Neural cell (in vitro differentiated cells): ENCODE results near the gene RAB44. TPM values are rescaled to one million over a fixed set of nuclear protein-coding genes. Genes with fewer than 3 reads are reported as not detected.

Source experiments
- H2AFZ ChIP-seq: fragments of 200-600, 300-800 bp; sonication (generic), shearing (Covaris generic); 2 replicates; pipeline ENCODE4 v1.6.0; 2014; ENCODE audit warnings: low read depth, mild to moderate bottlenecking, antibody characterized with exemption, low read length, moderate library complexity
- H3F3A ChIP-seq: fragments of 200-600 bp; shearing (Covaris generic); 2 replicates; pipeline ENCODE4 v1.6.1; 2016; ENCODE audit warnings: mild to moderate bottlenecking, moderate library complexity, mixed read lengths, antibody characterized with exemption, low read length; ENCODE audit not compliant: insufficient read depth, poor library complexity, severe bottlenecking
- H3K27ac ChIP-seq: fragments of 200-600, 300-800 bp; sonication (generic), shearing (Covaris generic); 2 replicates; pipeline ENCODE4 v1.5.1; 2014; ENCODE audit warnings: mild to moderate bottlenecking, low read length, moderate library complexity
- H3K27me3 ChIP-seq: fragments of 300-800, 200-600 bp; sonication (generic), shearing (Covaris generic); 2 replicates; pipeline ENCODE4 v1.6.0; 2014; ENCODE audit warnings: mild to moderate bottlenecking, low read depth, low read length, moderate library complexity; ENCODE audit not compliant: insufficient read depth
- H3K36me3 ChIP-seq: fragments of 300-800, 200-600 bp; sonication (generic), shearing (Covaris generic); 2 replicates; pipeline ENCODE4 v1.5.1; 2014; ENCODE audit warnings: mild to moderate bottlenecking, antibody characterized with exemption, low read length, moderate library complexity; ENCODE audit not compliant: insufficient read depth
- H3K4me2 ChIP-seq: fragments of 300-800, 200-600 bp; sonication (generic), shearing (Covaris generic); 2 replicates; pipeline ENCODE4 v1.6.0; 2014; ENCODE audit warnings: mild to moderate bottlenecking, low read length
- H3K4me3 ChIP-seq: fragments of 300-800, 200-600 bp; sonication (generic), shearing (Covaris generic); 2 replicates; pipeline ENCODE4 v1.5.1; 2014; ENCODE audit warnings: mild to moderate bottlenecking, low read length, moderate library complexity
- H3K79me2 ChIP-seq: fragments of 200-600 bp; shearing (Covaris generic); replicated peaks from 2 replicates; pipeline ENCODE4 v1.6.0; 2014; ENCODE audit warnings: mild to moderate bottlenecking, low read length, moderate library complexity; ENCODE audit not compliant: insufficient read depth
- H3K9ac ChIP-seq: fragments of 300-800, 200-600 bp; sonication (generic), shearing (Covaris generic); 2 replicates; pipeline ENCODE4 v1.6.1; 2016; ENCODE audit warnings: mild to moderate bottlenecking, low read length, mixed read lengths
- H3K9me2 ChIP-seq: fragments of 200-600 bp; shearing (Covaris generic); 2 replicates; pipeline ENCODE4 v1.6.1; 2016; ENCODE audit warnings: mild to moderate bottlenecking, low read length, mixed read lengths; ENCODE audit not compliant: insufficient read depth
- H3K9me3 ChIP-seq: fragments of 200-600, 300-800 bp; sonication (generic), shearing (Covaris generic); 2 replicates; pipeline ENCODE4 v1.6.1; 2016; ENCODE audit warnings: mild to moderate bottlenecking, mixed run types, low read length, moderate library complexity, mixed read lengths
- H4K20me1 ChIP-seq: fragments of 200-600 bp; shearing (Covaris generic); 2 replicates; pipeline ENCODE4 v1.6.1; 2016; ENCODE audit warnings: mild to moderate bottlenecking, mixed run types; ENCODE audit not compliant: insufficient read depth
- EP300 ChIP-seq: fragments of 450-650 bp; conservative IDR thresholded peaks from 2 replicates; pipeline ENCODE4 v1.6.1; 2014; ENCODE audit warnings: antibody characterized with exemption, mild to moderate bottlenecking, moderate library complexity; ENCODE audit not compliant: poor library complexity, severe bottlenecking
- EZH2 ChIP-seq: fragments of 200-600, 300-800 bp; shearing (Covaris generic), sonication (generic); IDR thresholded peaks from 2 replicates; pipeline ENCODE4 v1.6.1; 2014; ENCODE audit warnings: antibody characterized with exemption, low read length, borderline replicate concordance, mild to moderate bottlenecking; ENCODE audit not compliant: insufficient read depth, poor library complexity, severe bottlenecking
- MXI1 ChIP-seq: fragments of 450-650 bp; conservative IDR thresholded peaks from 2 replicates; pipeline ENCODE4 v1.6.1; 2014; ENCODE audit warnings: antibody characterized with exemption, mild to moderate bottlenecking; ENCODE audit not compliant: poor library complexity, severe bottlenecking
- POLR2AphosphoS5 ChIP-seq: IDR thresholded peaks from 2 replicates; pipeline ENCODE4 v1.6.1; 2012
- RAD21 ChIP-seq: fragments of 450-650 bp; conservative IDR thresholded peaks from 2 replicates; pipeline ENCODE4 v1.6.1; 2014; ENCODE audit warnings: antibody characterized with exemption, mild to moderate bottlenecking, moderate library complexity
- SMC3 ChIP-seq: fragments of 450-650 bp; conservative IDR thresholded peaks from 2 replicates; pipeline ENCODE4 v1.6.1; 2014; ENCODE audit warnings: antibody characterized with exemption, mild to moderate bottlenecking, moderate library complexity; ENCODE audit not compliant: poor library complexity
- TAF1 ChIP-seq: IDR thresholded peaks from 2 replicates; pipeline ENCODE4 v1.6.1; 2012; ENCODE audit warnings: low read depth
- polyA plus RNA-seq: library from polyadenylated mRNA; depleted of rRNA; stranded (reverse); fragments of >200 nt; gene quantifications from 2 replicates; pipeline ENCODE4 v1.2.3, GENCODE V29; 2014
- TF ChIP-seq, protein P1 (sequence below): fragments of 450-650 bp; IDR thresholded peaks from 2 replicates; pipeline ENCODE4 v1.5.1; 2014; ENCODE audit warnings: antibody characterized with exemption, mild to moderate bottlenecking, moderate library complexity; ENCODE audit not compliant: poor library complexity, severe bottlenecking
- TF ChIP-seq, protein P2 (sequence below): IDR thresholded peaks from 2 replicates; pipeline ENCODE4 v1.6.1; 2012; ENCODE audit warnings: borderline replicate concordance

Gene RAB44
- polyA plus RNA-seq, 1 donor from 2014 or later, result not detected

DNA sequence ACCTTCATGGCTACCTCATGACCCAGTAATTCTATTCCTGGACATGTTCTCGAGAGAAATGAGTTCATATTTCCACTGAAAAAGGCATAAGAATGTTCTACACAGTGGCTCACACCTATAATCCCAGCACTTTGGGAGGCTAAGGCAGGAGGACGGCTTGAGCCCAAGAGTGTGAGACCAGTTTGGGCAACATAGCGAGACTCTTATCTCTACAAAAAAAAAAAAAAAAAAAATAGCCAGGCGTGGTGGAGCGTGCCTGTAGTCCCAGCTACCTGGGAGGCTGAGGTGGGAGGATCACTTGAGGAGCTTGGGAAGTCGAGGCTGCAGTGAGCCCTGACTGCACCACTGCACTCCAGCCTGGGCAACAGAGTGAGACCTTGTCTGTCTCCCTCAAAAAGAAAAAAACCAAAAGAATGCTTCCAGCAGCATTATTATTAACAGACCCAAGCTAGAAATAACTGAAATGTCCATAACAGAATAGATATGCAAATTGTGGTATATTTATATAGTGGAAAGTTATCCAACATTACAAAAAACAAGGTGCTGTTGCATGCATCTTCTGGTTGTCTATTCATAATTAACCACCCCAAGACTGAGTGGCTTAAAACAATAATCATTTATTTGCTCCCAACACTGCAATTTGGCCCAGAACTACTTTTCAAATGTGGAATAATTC lies 9.4 kb upstream of the RAB44 start:
- H3K9ac ChIP-seq, result no peak overlapping the region
- H2AFZ ChIP-seq, result no peak overlapping the region
- H4K20me1 ChIP-seq, result no peaks in the 10 kb centered on the region
- TF ChIP-seq EZH2, result no peak
- TF ChIP-seq MXI1, result no peak
- TF ChIP-seq, protein P1, sequence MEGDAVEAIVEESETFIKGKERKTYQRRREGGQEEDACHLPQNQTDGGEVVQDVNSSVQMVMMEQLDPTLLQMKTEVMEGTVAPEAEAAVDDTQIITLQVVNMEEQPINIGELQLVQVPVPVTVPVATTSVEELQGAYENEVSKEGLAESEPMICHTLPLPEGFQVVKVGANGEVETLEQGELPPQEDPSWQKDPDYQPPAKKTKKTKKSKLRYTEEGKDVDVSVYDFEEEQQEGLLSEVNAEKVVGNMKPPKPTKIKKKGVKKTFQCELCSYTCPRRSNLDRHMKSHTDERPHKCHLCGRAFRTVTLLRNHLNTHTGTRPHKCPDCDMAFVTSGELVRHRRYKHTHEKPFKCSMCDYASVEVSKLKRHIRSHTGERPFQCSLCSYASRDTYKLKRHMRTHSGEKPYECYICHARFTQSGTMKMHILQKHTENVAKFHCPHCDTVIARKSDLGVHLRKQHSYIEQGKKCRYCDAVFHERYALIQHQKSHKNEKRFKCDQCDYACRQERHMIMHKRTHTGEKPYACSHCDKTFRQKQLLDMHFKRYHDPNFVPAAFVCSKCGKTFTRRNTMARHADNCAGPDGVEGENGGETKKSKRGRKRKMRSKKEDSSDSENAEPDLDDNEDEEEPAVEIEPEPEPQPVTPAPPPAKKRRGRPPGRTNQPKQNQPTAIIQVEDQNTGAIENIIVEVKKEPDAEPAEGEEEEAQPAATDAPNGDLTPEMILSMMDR, result no peak
- no peak for TF ChIP-seq RAD21
- TF ChIP-seq EP300, result no peak
- no peak for TF ChIP-seq SMC3
- TF ChIP-seq, protein P2, sequence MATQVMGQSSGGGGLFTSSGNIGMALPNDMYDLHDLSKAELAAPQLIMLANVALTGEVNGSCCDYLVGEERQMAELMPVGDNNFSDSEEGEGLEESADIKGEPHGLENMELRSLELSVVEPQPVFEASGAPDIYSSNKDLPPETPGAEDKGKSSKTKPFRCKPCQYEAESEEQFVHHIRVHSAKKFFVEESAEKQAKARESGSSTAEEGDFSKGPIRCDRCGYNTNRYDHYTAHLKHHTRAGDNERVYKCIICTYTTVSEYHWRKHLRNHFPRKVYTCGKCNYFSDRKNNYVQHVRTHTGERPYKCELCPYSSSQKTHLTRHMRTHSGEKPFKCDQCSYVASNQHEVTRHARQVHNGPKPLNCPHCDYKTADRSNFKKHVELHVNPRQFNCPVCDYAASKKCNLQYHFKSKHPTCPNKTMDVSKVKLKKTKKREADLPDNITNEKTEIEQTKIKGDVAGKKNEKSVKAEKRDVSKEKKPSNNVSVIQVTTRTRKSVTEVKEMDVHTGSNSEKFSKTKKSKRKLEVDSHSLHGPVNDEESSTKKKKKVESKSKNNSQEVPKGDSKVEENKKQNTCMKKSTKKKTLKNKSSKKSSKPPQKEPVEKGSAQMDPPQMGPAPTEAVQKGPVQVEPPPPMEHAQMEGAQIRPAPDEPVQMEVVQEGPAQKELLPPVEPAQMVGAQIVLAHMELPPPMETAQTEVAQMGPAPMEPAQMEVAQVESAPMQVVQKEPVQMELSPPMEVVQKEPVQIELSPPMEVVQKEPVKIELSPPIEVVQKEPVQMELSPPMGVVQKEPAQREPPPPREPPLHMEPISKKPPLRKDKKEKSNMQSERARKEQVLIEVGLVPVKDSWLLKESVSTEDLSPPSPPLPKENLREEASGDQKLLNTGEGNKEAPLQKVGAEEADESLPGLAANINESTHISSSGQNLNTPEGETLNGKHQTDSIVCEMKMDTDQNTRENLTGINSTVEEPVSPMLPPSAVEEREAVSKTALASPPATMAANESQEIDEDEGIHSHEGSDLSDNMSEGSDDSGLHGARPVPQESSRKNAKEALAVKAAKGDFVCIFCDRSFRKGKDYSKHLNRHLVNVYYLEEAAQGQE, result no peak
- TF ChIP-seq POLR2AphosphoS5, result no peak
- no peak for TF ChIP-seq TAF1
- H3K4me3 ChIP-seq, result no peak overlapping the region
- H3K27me3 ChIP-seq, result no peaks in the 10 kb centered on the region
- no peaks in the 10 kb centered on the region for H3K9me3 ChIP-seq
- no peak overlapping the region for H3K4me2 ChIP-seq
- no peaks in the 10 kb centered on the region for H3K36me3 ChIP-seq
- H3K9me2 ChIP-seq, result no peaks in the 10 kb centered on the region
- no peak overlapping the region for H3K27ac ChIP-seq
- H3F3A ChIP-seq, result no peaks in the 10 kb centered on the region
- peaks cover 1% of the 10 kb centered on the region for H3K79me2 ChIP-seq

DNA sequence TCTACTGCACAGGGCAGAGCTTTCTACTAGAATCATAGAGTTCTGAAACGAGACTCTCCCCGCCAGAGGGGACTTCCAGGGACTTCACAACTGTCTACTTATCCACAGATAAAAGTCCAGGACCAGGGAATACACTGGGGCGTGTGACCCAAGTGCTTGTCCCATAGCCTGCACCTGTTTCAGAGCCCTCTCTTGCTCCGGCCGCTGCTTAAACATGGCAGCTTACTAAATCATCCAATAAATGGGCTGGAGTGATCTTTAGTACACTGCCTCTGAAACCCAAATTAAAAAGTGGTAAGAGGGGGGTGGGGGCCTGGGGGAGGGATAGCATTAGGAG lies 8.9 kb upstream of the RAB44 start:
- no peak overlapping the region for H3K4me2 ChIP-seq
- no peak overlapping the region for H3K9ac ChIP-seq
- no peaks in the 10 kb centered on the region for H3K36me3 ChIP-seq
- no peak overlapping the region for H3K4me3 ChIP-seq
- no peak overlapping the region for H2AFZ ChIP-seq
- no peaks in the 10 kb centered on the region for H3F3A ChIP-seq
- H3K9me3 ChIP-seq, result no peaks in the 10 kb centered on the region
- H3K9me2 ChIP-seq, result no peaks in the 10 kb centered on the region
- TF ChIP-seq MXI1, result no peak
- TF ChIP-seq POLR2AphosphoS5, result no peak
- TF ChIP-seq RAD21, result no peak
- TF ChIP-seq TAF1, result no peak
- TF ChIP-seq, protein P2, result no peak
- TF ChIP-seq EZH2, result no peak
- TF ChIP-seq SMC3, result no peak
- no peak for TF ChIP-seq EP300
- TF ChIP-seq, protein P1, result no peak
- no peaks in the 10 kb centered on the region for H4K20me1 ChIP-seq
- H3K27ac ChIP-seq, result no peak overlapping the region
- no peaks in the 10 kb centered on the region for H3K79me2 ChIP-seq
- H3K27me3 ChIP-seq, result no peaks in the 10 kb centered on the region
